NCI-H2227 (cell line): ENCODE measurements around the gene RUVBL1.
A peak's percentile ranks its signal among the peaks of the same experiment; 100 is the strongest.

ENCODE experiments used
- DNase-seq: peaks from one replicate; lab custom pipeline; 2025; ENCODE audit not compliant: unreplicated experiment; lab: John Stamatoyannopoulos, UW

RUVBL1 gene

DNA sequence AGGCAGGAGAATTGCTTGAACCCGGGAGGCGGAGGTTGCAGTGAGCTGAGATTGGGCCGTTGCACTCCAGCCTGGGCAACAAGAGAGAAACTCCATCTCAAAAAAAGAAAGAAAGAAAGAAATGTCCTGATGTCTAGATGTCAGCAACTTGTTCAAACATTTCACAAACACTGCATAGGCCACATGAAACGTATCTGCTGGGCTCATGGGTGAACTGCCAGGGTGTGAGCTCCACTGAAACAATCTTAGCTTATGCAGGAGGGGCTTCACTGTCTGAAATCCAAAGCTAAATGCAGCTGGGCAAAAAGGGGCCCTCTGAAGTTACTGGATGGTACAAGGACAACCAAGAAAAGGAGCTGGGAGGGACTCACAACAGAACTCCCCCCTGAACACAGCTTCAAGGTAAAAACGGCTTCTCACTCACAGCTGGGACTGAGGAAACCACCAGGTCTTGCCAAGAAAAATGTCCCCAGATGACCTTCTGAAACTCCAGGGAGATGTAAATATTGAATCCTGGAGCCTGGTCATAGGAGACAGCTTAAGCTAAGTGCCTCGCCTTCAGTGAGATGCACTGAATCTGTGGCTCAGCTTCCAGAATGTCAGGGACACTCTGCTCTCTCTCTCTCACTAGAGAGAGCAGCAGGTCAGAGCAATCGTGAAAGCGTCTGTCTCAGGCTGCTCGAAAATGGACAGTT, 39.5 kb downstream of the RUVBL1 start:
- peak; percentile 6 for DNase-seq

DNA sequence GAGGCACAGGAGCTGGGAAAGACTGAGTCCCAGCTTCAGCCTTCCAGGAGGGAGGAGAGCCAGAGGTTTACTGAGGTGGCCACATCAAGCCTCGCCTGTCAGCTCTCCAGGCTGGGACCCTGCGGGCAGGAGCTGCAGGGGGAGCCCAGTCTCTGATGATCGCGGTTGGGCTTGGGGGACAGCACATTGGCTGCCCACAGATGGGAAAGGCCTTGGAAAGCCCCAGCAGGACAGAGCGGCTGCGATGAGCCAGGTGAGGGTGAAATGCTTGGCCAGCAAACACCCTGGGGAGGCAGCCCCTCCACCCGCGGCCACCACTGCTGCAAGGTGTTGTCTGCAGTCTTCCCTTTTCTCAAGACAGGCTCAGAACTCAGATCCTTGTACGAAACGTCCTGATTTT, 40.2 kb downstream of the RUVBL1 start:
- DNase-seq, result no peak

DNA sequence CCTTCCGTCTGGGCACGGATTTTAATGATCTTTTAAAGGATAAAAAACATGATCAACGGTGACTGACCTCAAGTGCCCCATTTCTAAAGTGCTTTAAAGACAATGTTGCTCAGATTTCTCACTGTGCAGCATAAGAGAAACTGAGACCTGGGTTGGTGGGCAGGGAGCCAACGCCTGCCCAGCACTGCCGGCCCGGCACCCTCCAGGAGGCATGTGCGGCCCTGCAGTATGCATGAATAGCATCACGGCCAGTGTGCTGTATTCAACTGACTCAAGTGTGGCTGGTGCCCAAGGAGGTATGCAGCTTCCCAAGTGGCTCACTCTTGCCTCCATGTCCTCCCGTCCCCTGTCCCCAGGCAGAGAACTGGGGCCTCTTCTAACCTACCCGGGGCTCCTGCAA, 41.1 kb downstream of the RUVBL1 start:
- DNase-seq, result no peak

DNA sequence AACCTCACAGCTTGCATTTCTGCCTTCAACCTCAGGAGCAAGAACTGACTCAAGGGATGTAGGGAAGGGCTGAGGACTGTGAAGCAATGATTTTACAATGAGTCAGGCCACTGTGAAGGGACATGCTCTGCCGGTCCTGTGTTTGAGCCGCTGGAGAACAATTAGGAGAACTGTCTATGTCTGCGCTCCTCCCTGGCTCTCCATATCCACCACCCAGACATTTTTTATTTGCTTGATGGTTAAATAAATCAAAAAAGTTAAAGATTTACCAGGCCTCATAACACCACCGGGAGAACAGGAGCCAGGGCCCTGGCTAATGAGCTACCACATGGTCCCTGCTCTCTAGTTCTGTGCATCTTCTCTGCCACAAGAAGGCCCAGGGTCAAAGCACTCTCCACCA, 41.8 kb downstream of the RUVBL1 start:
- DNase-seq, result no peak

DNA sequence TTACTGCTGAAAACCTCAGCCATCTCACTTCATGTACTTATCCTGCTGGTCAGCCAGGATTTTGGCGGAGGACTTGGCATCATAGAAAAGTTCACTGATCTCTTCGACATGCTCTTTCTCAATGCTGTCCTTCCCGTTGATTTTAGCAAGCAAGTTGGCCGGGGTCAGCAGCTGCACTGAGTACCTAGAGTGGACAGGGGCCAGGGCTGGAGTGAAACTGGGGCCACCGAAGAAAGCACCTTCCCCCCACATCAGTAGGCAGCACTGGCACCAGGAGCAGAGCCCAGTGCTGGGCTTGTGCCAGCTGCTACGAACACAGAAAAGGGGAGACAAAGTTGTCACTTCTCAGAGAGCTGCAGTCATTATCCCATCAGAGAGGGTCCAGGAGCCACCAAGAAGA, 42.4 kb downstream of the RUVBL1 start:
- no peak for DNase-seq

DNA sequence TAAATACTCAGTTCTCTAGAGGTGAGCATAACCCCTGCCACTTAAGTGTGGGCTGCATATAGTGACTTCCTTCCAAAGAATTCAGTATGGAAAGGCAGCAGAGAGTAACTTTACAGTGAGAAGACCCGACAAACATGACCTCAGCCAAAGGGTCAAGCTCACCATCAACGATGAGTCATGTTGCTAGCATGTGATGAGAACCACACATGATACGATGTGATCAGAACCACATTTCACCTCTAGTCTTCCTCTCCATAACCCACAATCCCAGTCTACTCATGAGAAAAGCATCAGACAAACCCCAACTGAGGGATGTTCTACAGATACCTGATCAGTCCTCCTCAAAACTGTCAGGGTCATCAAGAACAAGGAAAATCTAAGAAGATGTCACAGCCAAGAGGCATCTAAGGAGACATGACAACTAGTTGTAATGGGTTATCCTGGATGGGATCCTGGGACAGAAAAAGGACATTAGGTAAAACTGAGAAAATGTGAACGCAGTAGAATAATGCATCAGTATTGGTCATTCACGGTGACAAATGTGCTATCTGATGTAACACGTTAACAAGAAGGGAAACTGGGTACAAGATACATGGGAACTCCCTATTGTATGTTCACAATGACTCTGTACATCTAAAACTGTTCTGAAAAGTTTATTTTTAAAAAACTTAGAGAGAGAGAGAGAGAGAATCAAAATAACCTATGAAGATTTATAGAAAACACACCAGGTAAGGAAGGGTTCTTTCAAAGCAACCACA, 43.1 kb downstream of the RUVBL1 start:
- DNase-seq, result no peak

DNA sequence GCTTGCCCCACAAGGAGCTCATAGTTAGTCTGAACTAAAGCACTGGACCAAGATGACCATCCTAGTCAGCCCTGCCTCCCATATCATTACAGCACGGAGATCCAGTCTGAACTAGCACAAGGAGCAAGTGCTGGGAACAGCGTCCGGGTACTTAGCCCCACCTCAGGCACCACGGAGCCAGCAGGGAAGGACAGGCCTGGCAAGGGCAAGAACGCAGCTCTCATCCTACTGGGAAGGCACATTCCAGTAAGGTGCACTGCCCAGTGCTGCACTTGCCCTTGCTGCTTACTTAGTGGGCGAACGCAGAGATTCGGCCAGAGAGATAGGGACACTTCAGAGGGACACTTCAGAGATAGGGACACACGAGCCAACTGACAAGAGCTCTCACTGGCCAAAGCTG, 43.8 kb downstream of the RUVBL1 start:
- DNase-seq, result no peak

DNA sequence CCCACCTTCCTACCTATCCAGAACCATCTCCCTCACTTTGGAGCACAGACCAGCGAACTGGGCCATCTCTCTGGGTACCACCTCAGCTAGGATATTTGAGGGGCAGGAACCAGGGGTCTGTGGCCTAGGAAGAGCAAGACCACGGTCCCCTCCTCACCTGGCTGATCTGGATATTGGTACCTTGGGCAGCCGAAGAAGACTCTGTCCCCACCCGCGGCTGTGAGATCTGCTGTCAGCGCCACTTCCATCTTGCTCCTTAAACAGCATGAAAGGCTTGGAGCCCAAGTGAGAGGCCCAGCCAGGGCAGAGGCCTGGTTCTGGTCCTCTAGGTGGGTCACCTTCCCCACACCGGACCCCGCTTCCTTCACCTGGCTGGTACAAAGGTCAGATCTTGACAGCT, 44.7 kb downstream of the RUVBL1 start:
- no peak for DNase-seq

DNA sequence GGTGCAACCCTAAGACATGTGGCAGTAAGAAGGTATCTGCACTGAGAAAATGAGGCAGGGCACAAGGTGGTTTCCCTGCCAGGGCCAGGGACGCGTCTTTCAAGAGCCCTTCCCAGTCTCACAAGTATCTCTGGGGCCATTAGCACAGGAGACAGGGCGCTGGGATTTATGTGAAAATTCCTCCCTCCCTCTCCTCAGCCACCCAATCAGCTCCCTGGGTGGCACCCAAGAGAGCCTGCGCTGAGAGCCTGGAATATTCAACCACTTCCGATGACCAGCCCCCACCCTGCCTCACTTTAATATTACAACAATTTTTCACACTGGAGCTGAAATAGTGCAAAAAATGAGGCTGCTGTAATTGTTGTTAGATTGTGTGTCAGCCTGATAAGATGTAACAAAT, 45.3 kb downstream of the RUVBL1 start:
- no peak for DNase-seq

DNA sequence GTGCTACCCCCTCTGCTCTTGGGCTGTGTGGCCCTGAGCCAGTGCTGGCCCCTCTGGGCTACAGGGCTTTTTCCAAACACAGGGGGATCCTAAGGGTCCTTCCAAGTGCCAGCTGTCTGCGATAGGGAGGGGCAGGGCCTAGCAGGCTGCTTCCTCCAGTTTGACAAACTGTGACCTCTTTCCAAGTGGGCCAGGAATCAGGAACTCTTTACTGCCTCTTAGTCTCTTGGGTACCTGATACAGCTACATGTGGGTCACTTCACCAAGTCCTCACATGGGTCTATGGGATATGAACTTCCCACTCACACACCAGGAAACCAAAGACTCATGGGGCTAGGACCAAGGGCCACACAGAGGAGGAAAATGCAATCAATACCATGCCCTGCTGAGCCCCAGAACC, 45.9 kb downstream of the RUVBL1 start:
- DNase-seq, result no peak

DNA sequence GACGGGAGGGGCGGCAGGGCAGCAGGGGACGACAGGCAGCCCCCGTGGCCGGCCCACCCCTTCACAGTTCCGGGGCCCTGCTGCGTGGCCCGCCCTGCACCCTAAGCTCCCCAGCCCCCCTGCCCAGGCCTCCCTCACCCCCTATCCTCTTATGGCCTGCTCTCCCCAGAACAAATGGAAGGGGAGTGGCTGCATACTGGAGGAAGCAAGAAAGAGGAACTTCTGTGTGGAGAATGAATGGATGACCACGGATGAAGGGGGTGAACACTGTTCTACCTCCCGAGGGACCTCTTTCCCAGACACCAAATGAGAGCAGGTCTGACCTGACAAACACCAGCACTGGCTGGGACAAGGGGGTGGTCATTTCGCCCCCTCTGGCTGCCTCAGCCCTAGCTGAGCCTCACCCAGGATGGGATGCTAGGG, 46.4 kb downstream of the RUVBL1 start:
- no peak for DNase-seq

DNA sequence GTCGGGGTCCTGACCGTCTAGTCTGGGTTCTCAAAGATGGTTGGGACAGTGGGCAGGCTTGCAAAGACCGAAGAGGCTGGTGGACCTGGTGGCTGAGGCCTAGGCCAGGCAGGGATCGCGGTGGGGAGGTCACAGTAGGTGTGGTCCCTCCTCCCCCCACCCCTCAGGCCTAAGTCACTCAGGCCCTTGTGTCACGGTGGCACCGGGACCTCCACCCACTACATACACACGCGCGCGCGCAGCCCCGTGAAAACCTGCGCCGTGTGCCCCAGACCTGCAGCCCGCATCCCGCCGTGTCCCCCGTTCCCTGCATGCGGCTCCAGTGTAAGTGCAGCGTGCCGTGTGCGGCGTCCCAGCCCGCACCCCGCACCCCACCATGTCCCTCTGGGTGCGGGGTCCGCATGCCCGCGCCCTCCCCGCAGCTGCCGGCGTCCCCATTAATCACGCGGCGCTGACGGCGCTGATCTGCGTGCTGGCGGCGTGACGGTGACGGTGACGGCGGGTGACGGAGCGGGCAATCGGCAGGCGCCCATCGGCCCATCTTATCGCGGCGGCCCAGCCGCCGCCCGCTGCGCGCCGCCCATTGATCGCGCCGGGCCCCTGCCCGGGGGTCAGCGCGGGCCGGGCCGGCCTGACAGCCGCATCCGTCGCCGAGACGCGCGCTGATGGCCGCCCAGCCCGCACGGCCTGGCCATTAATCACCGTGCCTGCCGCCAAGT, 47.0 kb downstream of the RUVBL1 start:
- DNase-seq, result no peak

DNA sequence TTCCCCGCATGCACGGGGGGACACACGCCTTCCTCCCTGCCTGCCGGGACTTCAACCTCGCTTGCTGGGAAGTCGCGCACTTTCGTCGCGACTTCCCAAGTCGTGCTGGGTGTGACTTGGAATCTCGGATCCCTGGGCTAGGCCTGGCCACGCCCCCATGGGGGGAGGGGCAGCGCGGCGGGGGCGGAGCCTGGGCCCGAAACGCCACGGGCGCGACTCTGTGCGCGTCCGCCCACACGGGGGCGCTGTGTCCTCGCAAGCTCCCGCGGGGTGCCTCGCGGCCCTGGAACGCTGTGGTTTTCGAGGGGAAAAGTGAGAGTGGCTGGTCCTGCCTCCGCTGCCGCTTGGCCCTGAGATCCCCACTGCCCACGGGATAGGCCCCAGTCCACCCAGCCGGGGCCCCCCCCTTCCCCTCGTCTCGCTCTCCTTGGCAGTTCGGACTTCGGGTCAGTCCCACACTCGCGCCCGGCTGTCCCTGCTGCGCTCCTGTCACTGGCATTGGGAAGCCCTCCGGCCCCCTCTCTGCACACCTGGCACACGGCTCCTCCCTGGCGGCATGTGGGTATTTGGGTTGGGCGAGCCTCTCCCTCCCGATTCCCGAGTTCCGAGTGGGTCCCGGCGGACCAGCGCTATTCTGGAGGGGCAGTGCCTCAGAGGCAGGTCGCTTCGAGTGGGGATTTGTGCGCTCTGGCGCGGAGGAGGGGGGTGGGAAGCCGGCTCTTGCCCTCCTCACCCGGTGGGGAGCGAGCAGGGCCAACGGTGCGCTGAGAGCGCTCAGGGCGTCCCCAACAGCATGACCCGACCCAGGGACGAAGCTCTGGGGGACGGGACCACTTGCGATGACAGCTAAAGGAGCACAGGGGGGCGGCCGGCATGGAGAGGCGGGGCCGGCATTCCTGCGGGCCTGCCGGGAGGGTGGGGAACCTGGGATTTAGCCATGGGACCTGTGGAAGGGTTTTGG, 47.8 kb downstream of the RUVBL1 start:
- no peak for DNase-seq

DNA sequence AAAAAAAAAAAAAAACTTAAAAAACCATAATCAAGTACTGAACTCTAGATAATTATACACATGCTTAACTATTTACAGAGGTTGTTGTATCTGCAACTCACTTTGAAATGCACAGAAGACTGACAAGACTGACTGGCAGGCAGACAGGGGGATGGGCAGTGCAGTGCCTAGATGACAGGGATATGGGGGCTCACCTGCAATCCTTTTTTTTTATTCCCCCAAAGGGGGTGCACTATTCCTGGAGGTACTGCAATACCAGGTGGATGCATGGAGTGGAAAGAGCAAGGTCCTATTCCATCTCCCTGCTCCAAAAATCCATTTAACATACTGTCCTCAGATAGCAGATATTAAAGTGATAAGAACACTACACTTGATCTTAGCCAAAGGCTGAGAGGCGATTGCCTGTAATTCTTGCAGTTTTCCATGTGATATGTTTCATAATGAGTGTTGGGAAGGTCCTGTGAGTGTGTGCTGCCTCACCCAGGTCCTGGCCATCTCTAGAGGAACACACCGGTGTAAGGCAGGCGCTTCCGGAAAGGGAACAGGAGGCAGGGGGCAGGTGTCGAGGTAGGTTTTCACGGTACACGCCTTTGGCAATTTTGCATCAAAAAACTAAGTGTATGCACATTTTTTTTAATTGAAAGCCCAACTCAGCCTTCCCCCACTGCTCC, 48.6 kb downstream of the RUVBL1 start:
- DNase-seq, result no peak

DNA sequence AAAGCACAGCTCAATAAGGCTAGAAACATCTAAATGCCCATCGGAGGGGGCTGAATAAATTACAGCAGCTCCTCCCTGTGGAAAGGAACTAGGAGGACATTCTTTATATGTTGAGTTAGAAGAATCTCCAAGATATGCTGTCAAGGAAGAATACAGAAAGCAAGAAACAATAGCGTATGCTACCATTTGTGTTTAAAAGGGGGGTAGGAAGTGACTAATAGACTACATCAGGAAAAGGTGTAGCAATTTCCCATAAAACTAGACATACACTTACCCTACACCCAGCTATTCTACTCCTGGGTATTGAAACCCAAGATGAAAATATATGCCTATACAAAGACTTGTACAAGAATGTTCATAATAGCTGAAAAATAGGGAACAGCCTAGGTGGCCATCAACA, 49.8 kb downstream of the RUVBL1 start:
- DNase-seq, result no peak

DNA sequence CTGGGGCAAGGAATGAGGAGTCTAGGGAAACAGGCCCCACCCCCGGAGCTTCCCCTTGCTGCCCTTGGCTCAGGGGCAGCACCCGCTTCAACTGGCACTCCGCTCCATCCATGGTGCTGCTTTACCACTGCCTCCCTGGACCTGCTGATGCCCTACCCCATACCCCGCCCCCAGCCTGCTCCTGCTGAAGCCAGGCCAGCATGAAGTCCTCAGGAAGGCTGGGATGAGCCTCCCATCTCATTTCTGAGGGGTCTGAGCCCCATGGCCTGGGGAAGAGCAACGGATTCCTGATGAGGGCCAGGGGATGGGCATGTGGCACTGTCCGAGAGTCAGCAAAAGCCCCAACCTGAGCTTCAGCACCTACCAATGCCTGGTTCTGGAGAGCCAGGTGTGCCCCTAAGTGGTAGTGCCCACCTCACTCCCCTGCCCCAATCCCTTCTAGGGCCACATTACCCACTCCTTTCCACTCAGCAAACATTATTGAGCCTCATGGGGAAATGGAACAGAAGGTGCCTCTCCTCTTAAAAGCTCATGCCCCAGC, 50.4 kb downstream of the RUVBL1 start:
- no peak for DNase-seq

DNA sequence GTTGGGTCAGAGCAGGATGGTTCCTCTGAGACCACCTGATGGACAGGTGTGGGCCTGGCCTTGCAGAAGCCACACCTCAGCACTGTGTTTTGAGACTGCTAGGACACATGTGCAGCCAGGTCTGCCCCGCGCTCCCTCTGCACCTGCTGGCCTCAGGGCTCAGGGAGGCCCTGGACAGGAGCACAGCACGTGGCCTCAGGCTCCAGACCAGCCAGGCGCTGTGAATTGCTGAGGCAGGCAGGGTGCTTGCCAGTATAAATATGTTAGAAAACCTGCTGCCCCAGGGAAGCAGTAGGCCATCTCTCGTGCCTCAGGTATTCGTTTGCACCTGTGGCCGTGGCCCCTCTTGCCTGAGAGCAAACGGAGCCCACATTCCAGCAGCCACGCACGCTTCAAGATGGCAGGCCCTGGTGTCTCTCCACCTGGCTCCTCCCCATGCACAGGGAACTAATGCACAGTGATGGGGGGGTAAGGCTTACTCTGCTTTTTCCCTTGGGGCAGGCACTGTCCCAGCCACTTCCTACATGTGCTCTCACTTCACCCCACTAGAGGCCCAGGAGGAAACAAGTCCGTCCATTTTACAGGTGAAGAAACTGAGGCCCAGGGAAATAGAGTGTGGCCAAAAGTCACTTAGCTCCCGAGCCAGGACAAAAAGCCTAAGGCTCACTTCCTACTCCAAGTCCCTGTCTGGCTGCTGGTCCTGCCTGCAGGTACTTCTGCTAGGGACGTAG, 51.0 kb downstream of the RUVBL1 start:
- DNase-seq, result no peak

DNA sequence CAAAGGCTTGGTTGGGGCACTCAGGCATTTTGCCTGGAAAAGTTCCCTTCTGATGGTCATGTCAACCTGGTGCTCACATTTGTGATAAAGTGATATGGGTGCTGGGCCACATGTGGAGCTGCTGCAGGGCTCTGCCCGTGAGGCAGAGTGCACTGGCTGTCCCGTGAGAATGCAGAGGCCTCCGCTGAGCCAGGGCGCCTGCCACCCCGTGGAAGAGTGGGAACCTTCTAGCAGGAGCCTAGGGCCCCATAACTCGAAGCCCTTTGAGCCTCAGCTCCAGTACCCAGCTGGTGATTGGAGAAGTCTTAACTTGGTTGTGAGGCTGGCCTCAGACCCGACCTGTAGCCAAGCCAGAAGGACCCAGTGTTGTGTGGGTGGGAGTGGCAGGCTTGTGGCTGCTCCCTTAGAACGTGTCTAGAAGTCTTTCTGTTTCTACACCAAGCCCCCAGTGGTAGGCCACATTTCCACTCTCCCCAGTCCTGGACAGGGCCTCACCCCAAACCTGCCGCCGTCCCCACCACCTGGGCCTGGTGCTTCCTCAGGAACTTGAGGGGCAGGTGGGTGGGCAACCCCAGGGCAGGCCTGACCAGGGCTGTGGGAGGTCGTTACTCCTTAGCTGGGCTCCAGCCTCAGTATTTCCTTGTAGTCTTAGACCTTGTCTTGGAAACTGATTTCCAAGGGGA, 51.7 kb downstream of the RUVBL1 start:
- DNase-seq, result no peak
